Measurements from ENCODE around the gene TM9SF1. TPM values are rescaled to one million over a fixed set of nuclear protein-coding genes. Genes with fewer than 3 reads are reported as not detected.

The TM9SF1 gene
- total RNA-seq, 1 donor from 2014 or later, result 52.0 TPM

DNA sequence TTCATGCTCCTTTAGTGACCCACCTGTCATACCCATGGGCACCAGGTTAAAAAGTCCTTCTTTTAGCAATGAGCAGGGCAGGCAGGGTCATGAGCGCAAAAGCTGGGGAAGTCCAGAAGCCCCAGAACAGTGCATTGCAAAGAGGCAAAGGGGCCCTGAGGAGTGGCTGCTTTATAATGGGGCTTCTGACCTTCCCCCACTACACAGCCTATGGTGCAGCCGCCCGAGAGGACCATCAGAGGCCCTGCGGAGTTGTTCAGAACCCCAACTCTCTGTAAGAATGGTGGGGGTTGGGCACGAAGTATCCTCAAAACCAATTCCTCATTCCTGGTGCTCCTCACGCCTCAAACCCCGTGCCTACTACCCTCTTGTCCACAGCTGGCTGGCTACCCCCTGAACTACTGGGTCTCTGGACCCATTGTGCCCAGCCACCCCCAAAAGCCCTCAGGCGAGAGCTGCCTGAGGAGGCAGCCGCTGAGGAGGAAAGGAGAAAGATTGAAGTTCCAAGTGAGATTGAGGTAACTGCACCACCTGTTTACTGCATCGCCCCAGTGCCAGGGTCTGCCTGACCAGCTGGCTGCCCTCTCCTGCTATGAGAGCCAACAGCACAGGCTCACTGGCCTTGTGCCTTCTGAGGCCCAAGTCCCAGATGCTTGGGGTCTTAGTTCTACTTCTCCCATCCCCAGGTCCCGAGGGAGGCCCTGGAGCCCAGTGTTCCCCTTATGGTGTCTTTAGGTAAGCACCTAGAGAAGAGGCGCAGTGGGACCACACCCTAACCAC, 16.7 kb downstream of the TM9SF1 start:
- Histone ChIP-seq H3K27ac (no peak overlapping the region), H3K4me1 (no peaks in the 10 kb centered on the region), H3K4me3 (no peak overlapping the region), H3K9me3 (no peaks in the 10 kb centered on the region), H3K36me3 (peaks cover 85% of the 10 kb centered on the region), H3K27me3 (no peaks in the 10 kb centered on the region)
- TF ChIP-seq CTCF (IDR thresholded peaks at IDR 0.05), result no peak
- ATAC-seq (no peak), DNase-seq (no peak)
- intact Hi-C loops (cut with DNase I), result no loop called here

GRCh38 chr14:24177891-24178290, 17.4 kb downstream of the TM9SF1 start:
- no peaks in the 10 kb centered on the region for H3K27me3 ChIP-seq
- no peaks in the 10 kb centered on the region for H3K9me3 ChIP-seq
- no peak overlapping the region for H3K4me3 ChIP-seq
- ATAC-seq, result no peak
- intact Hi-C loops (cut with DNase I), result no loop called here
- no peaks in the 10 kb centered on the region for H3K4me1 ChIP-seq
- no peak for TF ChIP-seq CTCF (IDR thresholded peaks at IDR 0.05)
- peaks cover 84% of the 10 kb centered on the region for H3K36me3 ChIP-seq
- no peak for DNase-seq
- no peak overlapping the region for H3K27ac ChIP-seq

DNA sequence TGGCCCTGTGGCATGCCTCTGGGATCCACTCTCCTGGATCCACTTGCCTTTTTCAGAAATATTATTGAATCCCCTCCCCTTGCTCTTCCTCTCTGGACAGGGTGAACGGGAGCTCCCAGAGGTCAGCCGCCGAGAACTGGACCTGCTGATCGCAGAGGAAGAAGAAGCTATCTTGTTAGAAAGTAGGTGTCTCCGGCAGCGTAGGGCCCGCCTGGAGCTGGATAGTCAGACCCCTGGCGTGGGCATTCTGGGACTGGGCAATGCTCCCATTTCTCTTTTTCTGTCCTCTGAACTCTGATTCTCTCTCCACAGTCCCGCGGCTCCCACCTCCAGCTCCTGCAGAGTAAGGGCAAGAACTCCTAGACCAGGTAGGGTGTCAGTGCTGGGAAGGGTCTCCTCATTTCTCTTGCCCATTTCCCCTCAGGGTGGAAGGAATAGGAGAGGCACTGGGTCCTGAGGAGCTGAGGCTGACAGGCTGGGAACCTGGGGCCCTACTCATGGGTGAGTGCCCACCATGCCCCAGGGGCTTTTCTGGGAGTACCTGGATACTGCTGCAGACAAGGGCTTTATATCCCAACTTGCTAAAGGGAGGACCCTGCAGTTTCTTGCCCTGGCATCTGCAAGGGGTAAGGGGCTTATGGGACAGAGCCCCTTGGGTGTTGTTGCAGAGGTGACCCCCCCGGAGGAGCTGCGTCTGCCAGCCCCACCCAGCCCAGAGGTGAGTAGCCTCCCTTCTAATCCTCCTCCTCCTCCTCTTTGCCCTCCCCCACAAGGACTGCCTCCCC, 18.0 kb downstream of the TM9SF1 start:
- no peak for ATAC-seq
- H3K36me3 ChIP-seq, result peaks cover 78% of the 10 kb centered on the region
- no peaks in the 10 kb centered on the region for H3K27me3 ChIP-seq
- H3K4me3 ChIP-seq, result no peak overlapping the region
- H3K4me1 ChIP-seq, result no peaks in the 10 kb centered on the region
- no peak overlapping the region for H3K27ac ChIP-seq
- intact Hi-C loops (cut with DNase I), result no loop called here
- H3K9me3 ChIP-seq, result no peaks in the 10 kb centered on the region
- no peak for TF ChIP-seq CTCF (IDR thresholded peaks at IDR 0.05)
- DNase-seq, result no peak

DNA sequence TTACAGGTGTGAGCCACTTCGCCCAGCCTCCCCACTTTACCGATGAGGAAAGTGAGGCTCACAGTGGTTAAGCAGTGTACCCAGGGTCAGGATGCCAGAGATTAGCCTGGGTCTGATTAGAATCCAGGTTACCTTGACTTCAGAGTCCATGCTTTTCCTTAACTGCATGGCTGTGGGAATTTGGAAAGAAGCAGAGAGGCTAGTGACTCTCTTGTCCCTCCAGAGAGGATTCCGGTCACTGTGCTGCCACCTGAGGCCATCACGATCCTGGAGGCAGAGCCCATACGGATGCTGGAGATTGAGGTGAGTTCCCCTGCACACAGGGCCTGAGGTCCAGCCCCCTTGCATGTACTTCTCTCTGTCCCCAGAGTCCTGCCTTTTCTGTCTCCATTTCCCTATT, 18.6 kb downstream of the TM9SF1 start:
- Histone ChIP-seq H3K36me3 (peaks cover 71% of the 10 kb centered on the region), H3K27ac (no peak overlapping the region), H3K4me3 (no peak overlapping the region), H3K27me3 (no peaks in the 10 kb centered on the region), H3K9me3 (no peaks in the 10 kb centered on the region), H3K4me1 (no peaks in the 10 kb centered on the region)
- DNase-seq, result no peak
- intact Hi-C loops (cut with DNase I), result no loop called here
- no peak for ATAC-seq
- TF ChIP-seq CTCF (IDR thresholded peaks at IDR 0.05), result no peak

- no peak overlapping the region for H3K27ac ChIP-seq
- H3K4me3 ChIP-seq, result no peak overlapping the region
- intact Hi-C loops (cut with DNase I), result no loop called here
- H3K9me3 ChIP-seq, result no peaks in the 10 kb centered on the region
- TF ChIP-seq CTCF (IDR thresholded peaks at IDR 0.05), result no peak
- DNase-seq, result no peak
- H3K4me1 ChIP-seq, result peaks cover 4% of the 10 kb centered on the region
- no peak for ATAC-seq
- H3K27me3 ChIP-seq, result no peaks in the 10 kb centered on the region
- peaks cover 47% of the 10 kb centered on the region for H3K36me3 ChIP-seq
Observed at GRCh38 chr14:24172871-24173281, 22.4 kb downstream of the TM9SF1 start.
